Choroid plexus epithelial cell (primary cell): ENCODE results near the gene ESF1.

Source experiments
- DNase-seq: peaks from one replicate; pipeline ENCODE4 v3.0.0-alpha.2; 2010; ENCODE audit warnings: low read depth
- H3K4me3 ChIP-seq: 2 replicates; pipeline ENCODE4 v1.5.1; 2011; ENCODE audit warnings: low read depth, mild to moderate bottlenecking, control low read depth, low read length, moderate library complexity
- TF ChIP-seq, protein P1 (sequence below): conservative IDR thresholded peaks from 2 replicates; pipeline ENCODE4 v1.5.1; 2011; ENCODE audit warnings: low read depth, mild to moderate bottlenecking, control low read depth, inconsistent platforms, low read length, moderate library complexity

ESF1 gene

GRCh38 chr20:13790708-13791107 is 6.0 kb upstream of the ESF1 start:
- no peak overlapping the region for H3K4me3 ChIP-seq
- no peak for DNase-seq
- TF ChIP-seq, protein P1, sequence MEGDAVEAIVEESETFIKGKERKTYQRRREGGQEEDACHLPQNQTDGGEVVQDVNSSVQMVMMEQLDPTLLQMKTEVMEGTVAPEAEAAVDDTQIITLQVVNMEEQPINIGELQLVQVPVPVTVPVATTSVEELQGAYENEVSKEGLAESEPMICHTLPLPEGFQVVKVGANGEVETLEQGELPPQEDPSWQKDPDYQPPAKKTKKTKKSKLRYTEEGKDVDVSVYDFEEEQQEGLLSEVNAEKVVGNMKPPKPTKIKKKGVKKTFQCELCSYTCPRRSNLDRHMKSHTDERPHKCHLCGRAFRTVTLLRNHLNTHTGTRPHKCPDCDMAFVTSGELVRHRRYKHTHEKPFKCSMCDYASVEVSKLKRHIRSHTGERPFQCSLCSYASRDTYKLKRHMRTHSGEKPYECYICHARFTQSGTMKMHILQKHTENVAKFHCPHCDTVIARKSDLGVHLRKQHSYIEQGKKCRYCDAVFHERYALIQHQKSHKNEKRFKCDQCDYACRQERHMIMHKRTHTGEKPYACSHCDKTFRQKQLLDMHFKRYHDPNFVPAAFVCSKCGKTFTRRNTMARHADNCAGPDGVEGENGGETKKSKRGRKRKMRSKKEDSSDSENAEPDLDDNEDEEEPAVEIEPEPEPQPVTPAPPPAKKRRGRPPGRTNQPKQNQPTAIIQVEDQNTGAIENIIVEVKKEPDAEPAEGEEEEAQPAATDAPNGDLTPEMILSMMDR, result no peak

GRCh38 chr20:13788167-13788834 is 3.6 kb upstream of the ESF1 start:
- peak; percentile 90 for DNase-seq
- no peak overlapping the region for H3K4me3 ChIP-seq
- TF ChIP-seq, protein P1, result peak; percentile 77

- DNase-seq, result no peak
- TF ChIP-seq, protein P1, result no peak
- H3K4me3 ChIP-seq, result peak overlapping the region; percentile 90
Measured at GRCh38 chr20:13786143-13786828, 1.6 kb upstream of the ESF1 start.

- TF ChIP-seq, protein P1, result no peak
- H3K4me3 ChIP-seq, result peak overlapping the region; percentile 90
- DNase-seq, result no peak
Measured at GRCh38 chr20:13784271-13784892, 337 bp downstream of the ESF1 start.

GRCh38 chr20:13783528-13783927 is 1.2 kb downstream of the ESF1 start:
- TF ChIP-seq, protein P1, result no peak
- DNase-seq, result no peak
- peak overlapping the region; percentile 4 for H3K4me3 ChIP-seq

DNA sequence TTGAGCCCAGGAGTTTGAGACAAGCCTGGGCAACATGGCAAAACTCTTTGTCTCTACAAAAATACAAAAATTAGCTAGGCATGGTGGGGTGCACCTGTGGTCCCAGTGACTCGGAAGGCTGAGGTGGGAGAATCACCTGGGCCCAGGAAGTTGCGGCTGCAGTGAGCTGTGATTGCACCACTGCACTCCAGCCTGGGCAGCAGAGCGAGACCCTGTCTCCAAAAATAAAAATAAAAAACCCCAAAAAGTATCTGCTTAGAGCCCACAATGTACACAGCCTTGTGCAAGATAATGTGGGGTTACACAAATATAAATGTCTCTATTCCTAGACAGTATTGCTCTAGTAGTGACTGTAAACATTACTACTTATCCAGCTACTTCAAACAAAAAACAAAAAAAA is 5.9 kb downstream of the ESF1 start:
- H3K4me3 ChIP-seq, result no peak overlapping the region
- TF ChIP-seq, protein P1, result no peak
- no peak for DNase-seq
